Mucosa of descending colon (tissue), 3 donors: Measurements from ENCODE around the gene CDC42BPG. TPM values are rescaled to one million over a fixed set of nuclear protein-coding genes. Genes with fewer than 3 reads are reported as not detected.
A peak's percentile ranks its signal among the peaks of the same experiment; 100 is the strongest.

Experiments
- ATAC-seq: fragments of 200-7000 bp; cut with Tn5 transposase; one replicate; pipeline ENCODE4 v1.9.1; 2020; ENCODE audit warnings: mild to moderate bottlenecking, moderate library complexity
- DNase-seq, 3 donors: peaks; one replicate each; pipeline ENCODE4 v3.0.0-alpha.2; 2020
- H3K36me3 ChIP-seq: fragments of 200-600 bp; one replicate; pipeline ENCODE4 v1.8.0; 2021; ENCODE audit warnings: low read depth, mild to moderate bottlenecking
- H3K4me1 ChIP-seq: fragments of 200-600 bp; one replicate; pipeline ENCODE4 v1.8.0; 2021; ENCODE audit warnings: low read depth, mild to moderate bottlenecking
- H3K4me3 ChIP-seq: fragments of 200-600 bp; one replicate; pipeline ENCODE4 v1.8.0; 2021; ENCODE audit warnings: mild to moderate bottlenecking
- H3K9me3 ChIP-seq: fragments of 200-600 bp; one replicate; pipeline ENCODE4 v1.8.0; 2021; ENCODE audit warnings: mild to moderate bottlenecking
- intact Hi-C, 2 donors: fragments of 100-400 bp; cut with DNase I in 1 of 2; cut with micrococcal nuclease in 1 of 2; formaldehyde crosslinking; loops; one replicate each; pipeline versions ENCODE4 v1.11.0 to v1.11.1; 2022; cut with DNase I, micrococcal nuclease
- total RNA-seq, 3 donors: library from RNA; stranded (reverse); fragmentation: NEBNext Ultra II Directional in 2 of 3; extraction: Animal tissue kit (Norgen Biotek cat#: 25700) in 2 of 3; gene quantifications; one replicate each; pipeline versions ENCODE4 v1.2.1 to v1.2.4, GENCODE V29; 2021 to 2023
- TF ChIP-seq, protein P1 (sequence below): fragments of 200-600 bp; IDR thresholded peaks from one replicate; pipeline ENCODE4 v1.8.0; 2022; ENCODE audit warnings: antibody characterized with exemption, mild to moderate bottlenecking
- donor health status: DM: no; HTN: no; CAD: no; lungs with moderate emphysema.
- donor health status: DM: no; HTN: no; CAD: no.
- donor health status: DM: no; HTN: yes; CAD: no.

CDC42BPG gene
- total RNA-seq, 3 donors from 2014 or later, result 24.3 to 73.1 (median 32.3) TPM

DNA sequence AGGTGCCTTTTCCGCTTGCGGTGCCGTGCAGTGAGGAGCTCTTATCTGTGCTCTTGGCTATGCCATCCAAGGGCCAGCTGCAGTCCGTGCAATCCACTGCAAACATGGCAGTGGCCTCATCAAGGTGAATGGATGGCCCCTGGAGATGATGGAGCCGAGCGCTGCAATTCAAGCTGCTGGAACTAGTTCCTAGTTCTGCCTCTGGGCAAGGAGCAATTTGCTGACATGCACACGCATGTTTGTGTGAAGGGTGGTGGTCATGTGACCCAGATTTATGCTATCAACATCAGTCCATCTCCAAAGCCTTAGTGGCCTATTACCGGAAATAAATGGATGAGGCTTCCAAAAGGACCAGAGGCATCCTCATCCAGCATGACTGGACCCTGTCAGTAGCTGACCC, 37.0 kb upstream of the CDC42BPG start:
- TF ChIP-seq, protein P1, sequence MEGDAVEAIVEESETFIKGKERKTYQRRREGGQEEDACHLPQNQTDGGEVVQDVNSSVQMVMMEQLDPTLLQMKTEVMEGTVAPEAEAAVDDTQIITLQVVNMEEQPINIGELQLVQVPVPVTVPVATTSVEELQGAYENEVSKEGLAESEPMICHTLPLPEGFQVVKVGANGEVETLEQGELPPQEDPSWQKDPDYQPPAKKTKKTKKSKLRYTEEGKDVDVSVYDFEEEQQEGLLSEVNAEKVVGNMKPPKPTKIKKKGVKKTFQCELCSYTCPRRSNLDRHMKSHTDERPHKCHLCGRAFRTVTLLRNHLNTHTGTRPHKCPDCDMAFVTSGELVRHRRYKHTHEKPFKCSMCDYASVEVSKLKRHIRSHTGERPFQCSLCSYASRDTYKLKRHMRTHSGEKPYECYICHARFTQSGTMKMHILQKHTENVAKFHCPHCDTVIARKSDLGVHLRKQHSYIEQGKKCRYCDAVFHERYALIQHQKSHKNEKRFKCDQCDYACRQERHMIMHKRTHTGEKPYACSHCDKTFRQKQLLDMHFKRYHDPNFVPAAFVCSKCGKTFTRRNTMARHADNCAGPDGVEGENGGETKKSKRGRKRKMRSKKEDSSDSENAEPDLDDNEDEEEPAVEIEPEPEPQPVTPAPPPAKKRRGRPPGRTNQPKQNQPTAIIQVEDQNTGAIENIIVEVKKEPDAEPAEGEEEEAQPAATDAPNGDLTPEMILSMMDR, result no peak
- Histone ChIP-seq H3K9me3 (no peaks in the 10 kb centered on the region), H3K4me3 (no peak overlapping the region), H3K4me1 (peaks cover 24% of the 10 kb centered on the region), H3K36me3 (no peaks in the 10 kb centered on the region)
- intact Hi-C loops, result no loop called here
- ATAC-seq (no peak), DNase-seq (no peak)

DNA sequence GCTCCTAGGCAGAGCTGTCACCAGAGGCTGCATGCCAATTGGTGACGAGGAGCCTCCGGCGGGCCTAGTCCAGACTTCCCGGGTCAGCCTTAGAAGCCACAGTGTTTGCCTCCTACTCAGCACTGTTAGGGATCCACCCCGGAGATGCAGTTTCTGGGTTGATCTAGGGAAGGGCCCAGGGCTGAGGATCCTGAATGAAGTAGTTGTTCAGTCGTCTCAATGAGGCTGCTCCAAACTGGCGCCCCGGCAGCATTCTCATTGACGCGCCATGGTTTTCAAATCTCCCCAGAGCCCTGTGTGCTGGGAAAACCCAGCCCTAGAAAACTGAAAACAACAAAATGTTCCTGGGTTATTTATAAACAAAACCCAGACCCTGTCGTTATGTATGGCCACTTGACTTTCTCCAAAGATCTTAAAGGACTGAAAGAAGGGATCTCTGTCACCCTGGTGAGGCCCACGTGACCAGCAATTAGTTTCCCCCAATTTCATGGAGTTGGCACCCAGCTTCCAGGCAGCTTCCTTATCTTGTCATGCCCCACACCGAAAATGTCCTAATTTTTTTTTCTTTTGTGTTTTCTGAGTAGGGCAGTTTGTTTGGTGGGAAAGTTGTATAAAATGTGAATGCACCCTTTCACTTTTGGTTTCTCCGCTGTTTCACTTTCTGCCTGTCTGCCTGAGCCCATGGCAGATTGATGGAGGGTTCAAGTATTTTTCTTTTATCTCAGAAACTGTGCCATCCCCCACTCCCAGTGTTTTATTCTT, 36.0 kb upstream of the CDC42BPG start:
- intact Hi-C loops, result no loop called here
- peaks cover 32% of the 10 kb centered on the region for H3K4me1 ChIP-seq
- H3K4me3 ChIP-seq, result no peak overlapping the region
- TF ChIP-seq, protein P1, result no peak
- DNase-seq (peak in 1 of 3 donors; percentile 47), ATAC-seq (no peak)
- no peaks in the 10 kb centered on the region for H3K36me3 ChIP-seq
- H3K9me3 ChIP-seq, result no peaks in the 10 kb centered on the region

DNA sequence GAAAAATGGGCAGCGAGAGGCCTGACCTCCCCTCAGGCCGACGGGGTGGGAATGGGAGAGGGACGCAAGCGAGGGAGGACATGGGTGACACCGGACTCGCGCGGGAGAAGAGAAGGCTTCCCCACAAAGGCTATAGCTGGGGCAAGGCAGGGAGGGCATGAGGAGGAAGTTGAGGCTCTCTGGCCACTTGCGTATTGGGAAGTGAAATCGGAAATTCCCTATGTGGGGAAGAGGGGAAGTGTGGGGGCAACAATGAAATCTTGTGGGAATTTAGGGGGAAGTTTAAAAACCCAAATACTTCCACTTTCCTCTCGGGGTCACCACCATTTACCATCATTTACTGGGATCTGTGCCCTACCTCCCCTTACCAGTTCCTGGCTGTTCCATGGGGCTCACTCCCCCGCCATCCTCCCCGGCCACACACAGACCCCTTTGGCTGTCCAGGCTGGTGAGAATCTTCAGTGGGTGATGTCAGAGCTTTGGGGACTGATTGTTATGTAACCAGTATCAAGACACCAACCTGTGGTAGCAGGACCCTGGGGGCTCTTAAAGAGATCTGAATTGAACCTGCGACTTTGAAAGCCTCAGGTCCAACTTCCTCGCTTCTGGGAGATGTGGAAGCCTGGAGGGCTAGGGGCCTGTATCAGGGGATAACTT, 34.9 kb upstream of the CDC42BPG start:
- no peaks in the 10 kb centered on the region for H3K36me3 ChIP-seq
- intact Hi-C loops, result no loop called here
- peak overlapping the region; percentile 50 for H3K4me3 ChIP-seq
- H3K9me3 ChIP-seq, result no peaks in the 10 kb centered on the region
- peaks cover 39% of the 10 kb centered on the region for H3K4me1 ChIP-seq
- peak; percentile 11 for ATAC-seq
- peak in 1 of 3 donors; percentile 35 for DNase-seq
- TF ChIP-seq, protein P1, result no peak

DNA sequence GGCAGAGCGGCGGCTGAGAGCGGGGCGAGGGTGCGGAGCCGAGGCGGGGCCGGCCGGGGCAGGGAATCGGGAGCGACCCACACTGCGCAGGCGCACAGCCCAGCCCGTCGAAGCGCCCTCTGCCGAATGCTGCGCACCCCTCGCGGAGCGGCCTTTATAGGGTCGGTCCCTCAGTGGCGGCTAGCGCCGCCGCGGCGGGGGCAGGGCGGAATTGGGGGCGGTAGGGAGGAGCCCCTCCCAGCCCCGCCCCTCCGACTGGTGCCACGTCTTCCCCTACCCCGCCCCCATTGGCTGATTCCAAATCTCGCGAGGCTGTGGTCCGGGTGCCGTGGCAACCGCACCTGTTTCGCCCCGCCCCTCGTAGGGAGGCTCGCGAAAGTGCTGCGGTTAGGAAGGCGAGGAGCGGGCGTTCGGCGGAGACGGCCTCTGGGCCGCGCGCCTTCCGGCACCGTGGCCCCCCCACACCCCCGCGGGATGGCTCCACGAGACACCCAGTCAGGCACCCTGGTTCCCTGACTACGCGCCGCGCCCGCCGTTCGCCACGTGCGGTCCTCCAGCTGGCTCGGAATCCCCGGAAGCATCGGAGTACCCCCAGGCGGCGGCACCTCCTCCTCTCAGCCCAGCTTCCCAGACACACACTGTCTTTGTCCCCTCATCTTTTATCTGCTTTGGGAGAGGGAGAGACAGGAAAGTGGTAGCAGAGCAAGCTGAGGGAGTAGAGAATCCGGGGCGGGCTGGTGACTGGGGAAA, 34.2 kb upstream of the CDC42BPG start, which contains the start of gene EHD1:
Gene EHD1, minus strand, starts transcription at position 128 of the 750 bp plus-strand sequence. CDS start 157 bp downstream, outside the sequence.
- no peaks in the 10 kb centered on the region for H3K36me3 ChIP-seq
- H3K9me3 ChIP-seq, result no peaks in the 10 kb centered on the region
- peak within 1 kb of the TSS; percentile 58 for H3K4me3 ChIP-seq
- TF ChIP-seq, protein P1, result peak; percentile 49
- ATAC-seq (peak; percentile 88), DNase-seq (peak; percentile 99 to 100 (median 99))
- peaks cover 39% of the 10 kb centered on the region for H3K4me1 ChIP-seq
- intact Hi-C loops, result no loop called here

DNA sequence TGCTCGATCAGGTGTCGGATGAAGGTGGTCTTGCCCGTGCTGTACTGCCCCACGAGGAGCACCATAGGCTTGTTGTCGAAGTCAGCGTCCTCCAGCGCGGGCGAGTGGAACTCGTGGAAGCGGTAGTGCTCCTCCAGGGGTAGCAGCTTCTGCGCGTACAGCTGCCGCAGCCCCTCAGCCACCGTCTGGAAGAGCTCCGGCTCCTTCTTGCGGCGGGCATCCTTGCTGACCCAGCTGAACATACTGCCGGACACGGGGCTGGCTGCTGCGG, 33.7 kb upstream of the CDC42BPG start:
- peaks cover 43% of the 10 kb centered on the region for H3K4me1 ChIP-seq
- peak overlapping the region; percentile 58 for H3K4me3 ChIP-seq

More for the DNA sequence above, 33.7 kb upstream of the CDC42BPG start:
- ATAC-seq (peak; percentile 26), DNase-seq (no peak)
- TF ChIP-seq, protein P1, result no peak
- Histone ChIP-seq H3K36me3 (no peaks in the 10 kb centered on the region), H3K9me3 (no peaks in the 10 kb centered on the region)
- intact Hi-C loops, result no loop called here
